Left ventricle myocardium superior (tissue), 1 donor: ENCODE measurements around the gene FXN. TPM values are rescaled to one million over a fixed set of nuclear protein-coding genes. Genes with fewer than 3 reads are reported as not detected.

Experiments
- total RNA-seq: library from RNA; stranded (reverse); fragmentation: NEBNext Ultra II Directional; extraction: Animal tissue kit (Norgen Biotek cat#: 25700); gene quantifications from one replicate; pipeline ENCODE4 v1.2.1, GENCODE V29; 2021
- donor health status: DM: no; HTN: yes; CAD: no; lungs with severe emphysema.

The FXN gene
- total RNA-seq, 1 donor from 2014 or later, result 35.8 TPM

Other genes starting within 250 kb of the FXN start
- gene PRKACG, start 21.6 kb upstream of the FXN start, total RNA-seq, result not detected
- 123 TPM for gene TJP2, start 138.5 kb downstream of the FXN start, total RNA-seq